Measurements from ENCODE around the gene SRBD1.

DNA sequence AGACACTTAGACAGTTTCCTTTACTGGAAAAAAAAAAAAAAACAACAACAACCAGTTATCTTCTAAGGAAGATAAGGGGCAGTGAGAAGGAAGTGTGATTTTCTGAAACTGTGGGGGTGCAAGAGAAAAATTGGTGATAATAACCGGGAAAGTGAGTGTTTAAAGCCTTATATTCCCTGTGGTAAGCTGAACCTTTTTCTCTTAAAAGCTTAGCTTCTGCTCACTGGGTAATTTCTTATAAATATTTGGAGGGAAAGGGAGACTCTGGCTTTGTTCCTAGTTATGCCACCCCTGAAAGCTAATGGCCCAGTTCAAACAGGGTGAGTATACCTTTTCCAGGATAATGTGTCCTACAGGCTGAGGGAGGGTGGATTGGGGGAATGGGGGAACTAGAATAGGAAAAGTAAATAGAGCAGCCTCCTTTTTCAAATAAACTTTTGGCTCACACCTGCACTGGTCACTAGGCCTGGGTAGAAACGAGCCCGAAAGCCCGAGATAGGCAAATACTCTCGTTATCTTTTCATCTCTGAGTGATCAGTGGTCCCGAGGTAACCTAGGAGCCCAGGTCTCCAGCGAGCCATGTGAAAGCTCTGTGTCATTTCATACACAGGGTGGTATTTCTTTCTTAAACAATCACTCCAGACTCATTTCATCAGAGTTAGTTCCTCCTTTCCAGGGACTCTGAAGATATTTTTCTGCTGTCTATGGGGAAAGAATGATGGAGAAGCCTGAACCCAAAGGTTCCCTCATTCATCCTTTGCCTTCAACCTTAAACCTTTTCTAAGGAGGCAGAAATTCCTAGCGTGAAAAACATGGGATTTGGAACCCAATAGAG, 15.5 kb upstream of the SRBD1 start:
- TF ChIP-seq GATA2 (IDR thresholded peaks at IDR 0.05; ENCODE audit: low read depth, low read length) = no peak
- no peak for TF ChIP-seq GATA3 (IDR thresholded peaks at IDR 0.05; ENCODE audit: low read depth, low read length)
